Central memory CD4-positive, alpha-beta T cell (primary cell): ENCODE results near the gene UCHL1.
A peak's percentile ranks its signal among the peaks of the same experiment; 100 is the strongest.

Source experiments
- DNase-seq: peaks from one replicate; pipeline ENCODE4 v3.0.0; 2022
- total RNA-seq, 3 experiments: gene quantifications; one replicate each; lab custom pipeline; 2026; lab: John Stamatoyannopoulos, UW

UCHL1 gene
- total RNA-seq = 0 to 3.6 (median 0) reads per million in 3 experiments

- no peak for DNase-seq
Observed at GRCh38 chr4:41256740-41257256, at the start of gene UCHL1. TSS of gene UCHL1 (plus strand) at chr4:41256928. CDS start at chr4:41256977, 49 bp downstream.

- no peak for DNase-seq
Observed at GRCh38 chr4:41207291-41207831, 49.4 kb upstream of the UCHL1 start.

- DNase-seq = no peak
Observed at GRCh38 chr4:41209187-41209586, 47.5 kb upstream of the UCHL1 start.

- no peak for DNase-seq
Observed at GRCh38 chr4:41209901-41210300, 46.8 kb upstream of the UCHL1 start.

- no peak for DNase-seq
Observed at GRCh38 chr4:41211951-41212615, 44.6 kb upstream of the UCHL1 start.

GRCh38 chr4:41212616-41213203 is 44.0 kb upstream of the UCHL1 start:
- no peak for DNase-seq

GRCh38 chr4:41213625-41214135 is 43.0 kb upstream of the UCHL1 start:
- peak; percentile 1 for DNase-seq

GRCh38 chr4:41214136-41214824 is 42.4 kb upstream of the UCHL1 start, which contains the start of gene APBB2:
TSS of gene APBB2 (minus strand) at chr4:41214542. CDS start at chr4:41033254, 181,288 bp downstream.
- DNase-seq = peak; percentile 2

- DNase-seq = no peak
Observed at GRCh38 chr4:41214825-41215146, 41.9 kb upstream of the UCHL1 start.

- DNase-seq = no peak
Observed at GRCh38 chr4:41215155-41215554, 41.6 kb upstream of the UCHL1 start.

GRCh38 chr4:41215969-41216293 is 40.8 kb upstream of the UCHL1 start:
- DNase-seq = no peak

- no peak for DNase-seq
Observed at GRCh38 chr4:41216294-41217019, 40.3 kb upstream of the UCHL1 start.

- DNase-seq = no peak
Observed at GRCh38 chr4:41217020-41217333, 39.8 kb upstream of the UCHL1 start.

- no peak for DNase-seq
Observed at GRCh38 chr4:41217374-41217773, 39.4 kb upstream of the UCHL1 start.

GRCh38 chr4:41218703-41219102 is 38.0 kb upstream of the UCHL1 start:
- DNase-seq = no peak

GRCh38 chr4:41219421-41219950 is 37.2 kb upstream of the UCHL1 start:
- no peak for DNase-seq

- no peak for DNase-seq
Observed at GRCh38 chr4:41221850-41222645, 34.7 kb upstream of the UCHL1 start.

- DNase-seq = no peak
Observed at GRCh38 chr4:41227902-41228301, 28.8 kb upstream of the UCHL1 start.

GRCh38 chr4:41232406-41232805 is 24.3 kb upstream of the UCHL1 start:
- no peak for DNase-seq

- no peak for DNase-seq
Observed at GRCh38 chr4:41232856-41233255, 23.9 kb upstream of the UCHL1 start.

- no peak for DNase-seq
Observed at GRCh38 chr4:41236032-41236431, 20.7 kb upstream of the UCHL1 start.

- DNase-seq = no peak
Observed at GRCh38 chr4:41236508-41236907, 20.2 kb upstream of the UCHL1 start.
